ENCODE results near the gene TAB3. TPM values are rescaled to one million over a fixed set of nuclear protein-coding genes. Genes with fewer than 3 reads are reported as not detected.

The TAB3 gene
- total and polyA plus RNA-seq, 7 experiments from 2014 or later, result 4.0 to 24.8 (median 18.8) TPM

DNA sequence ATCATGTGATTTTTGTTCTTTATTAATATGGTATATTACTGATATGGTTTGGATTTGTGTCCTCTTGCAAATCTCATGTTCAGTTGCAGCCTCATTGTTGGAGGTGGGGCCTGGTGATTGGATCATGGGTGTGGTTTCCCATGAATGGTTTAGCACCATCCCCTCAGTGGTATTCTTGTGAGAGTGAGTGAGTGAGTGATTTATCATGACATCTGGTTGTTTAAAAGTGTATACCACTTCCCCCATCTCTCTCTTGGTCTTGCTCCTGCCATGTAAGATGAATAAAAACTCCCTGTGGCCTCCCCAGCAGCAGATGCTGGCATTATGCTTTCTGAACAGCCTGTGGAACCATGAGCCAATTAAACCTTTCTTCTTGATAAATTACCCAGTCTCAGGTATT is 111.5 kb downstream of the TAB3 start:
- Histone ChIP-seq H3K27me3 (ENCODE audit: control insufficient read depth in 2 of 2, insufficient read depth in 2 of 2, low read length in 2 of 2) (no peaks in the 10 kb centered on the region), H3K4me3 (ENCODE audit: low read length) (no peak overlapping the region), H3K9me3 (ENCODE audit: control insufficient read depth in 2 of 3, low read length in 3 of 3) (no peaks in the 10 kb centered on the region), H3K4me1 (ENCODE audit: control insufficient read depth in 2 of 2, insufficient read depth in 2 of 2, low read length in 2 of 2) (no peaks in the 10 kb centered on the region), H3K36me3 (ENCODE audit: control insufficient read depth in 2 of 3, insufficient read depth in 3 of 3, low read length in 3 of 3) (no peaks in the 10 kb centered on the region), H3K27ac (ENCODE audit: low read depth, low read length) (no peak overlapping the region)
- POLR2A ChIA-PET, result no interaction called here
- intact Hi-C loops (cut with micrococcal nuclease), result no loop called here
- Mint-ChIP-seq H3K36me3 (no peaks in the 10 kb centered on the region), H3K9me3 (peaks cover 0 to 14% (median 0%) of the 10 kb centered on the region in 11 donors), H3K27ac (no peak overlapping the region), H3K4me3 (no peak overlapping the region), H3K27me3 (peaks cover 0 to 4% (median 0%) of the 10 kb centered on the region in 5 donors), H3K4me1 (no peaks in the 10 kb centered on the region)
- ATAC-seq (no peak), DNase-seq (no peak)
- CTCF ChIA-PET, result interaction anchor here (0.6 kb wide), 1 partner anchor 65 kb away, joined by 9 read pairs; no protein-coding TSS in a partner anchor

Other genes with a start within 250 kb of the TAB3 start
- 10 to 100 TPM in 1 of 5 experiments, 1 to 10 TPM in 4; 5.3 to 41.1 (median 7.3) TPM for gene GK, start 235.8 kb downstream of the TAB3 start, total RNA-seq
- 1 to 10 TPM; 4.0 to 5.7 TPM for gene GK, start 235.8 kb downstream of the TAB3 start, polyA plus RNA-seq
- gene FTHL17, start 182.8 kb upstream of the TAB3 start, total RNA-seq, result not detected
- gene FTHL17, start 182.8 kb upstream of the TAB3 start, polyA plus RNA-seq, result not detected

Measured in naive thymus-derived CD4-positive, alpha-beta T cell (primary cell).